ENCODE results near the gene NDRG4.

GRCh38 chr16:58464916-58465731, 34.8 kb upstream of the NDRG4 start:
- TF ChIP-seq POLR2AphosphoS5 (IDR thresholded peaks at IDR 0.05; ENCODE audit: borderline replicate concordance, low read depth, low read length) (no peak), EZH2 (IDR thresholded peaks at IDR 0.05) (no peak), FOXP2 (optimal IDR thresholded peaks at IDR 0.05; ENCODE audit: control extremely low read depth, extremely low read length, insufficient read depth) (no peak)

All from SK-N-MC (cell line).